Osteoblast (primary cell): ENCODE measurements around the gene DLK2. TPM values are rescaled to one million over a fixed set of nuclear protein-coding genes. Genes with fewer than 3 reads are reported as not detected.
A peak's percentile ranks its signal among the peaks of the same experiment; 100 is the strongest.

Experiments
- DNase-seq: peaks from one replicate; pipeline ENCODE4 v3.0.0; 2011; ENCODE audit warnings: low spot score, mixed read lengths; ENCODE audit not compliant: insufficient read length; ENCODE audit errors: missing footprints
- H2AFZ ChIP-seq: 2 replicates; pipeline ENCODE4 v1.6.0; 2011; ENCODE audit warnings: mild to moderate bottlenecking, low read length
- H3K27ac ChIP-seq: 2 replicates; pipeline ENCODE4 v1.5.1; 2011; ENCODE audit warnings: mild to moderate bottlenecking, low read depth, low read length, moderate library complexity
- H3K27me3 ChIP-seq: 2 replicates; pipeline ENCODE4 v1.6.0; 2012; ENCODE audit warnings: mild to moderate bottlenecking, control low read depth, inconsistent platforms, low read length, moderate library complexity; ENCODE audit not compliant: insufficient read depth
- H3K36me3 ChIP-seq: 2 replicates; pipeline ENCODE4 v1.5.1; 2011; ENCODE audit warnings: mild to moderate bottlenecking, low read length, control low read depth, moderate library complexity; ENCODE audit not compliant: insufficient read depth
- H3K4me1 ChIP-seq: 2 replicates; pipeline ENCODE4 v1.5.1; 2011; ENCODE audit warnings: mild to moderate bottlenecking, low read length, control low read depth, moderate library complexity; ENCODE audit not compliant: insufficient read depth
- H3K4me2 ChIP-seq: 2 replicates; pipeline ENCODE4 v1.6.0; 2011; ENCODE audit warnings: mild to moderate bottlenecking, low read length; ENCODE audit not compliant: insufficient read depth
- H3K4me3 ChIP-seq: fragments of 200-600 bp; sonication (generic); 3 replicates; pipeline ENCODE4 v1.5.1; 2012; ENCODE audit warnings: mild to moderate bottlenecking, low read length, inconsistent platforms; ENCODE audit not compliant: insufficient read depth
- H3K79me2 ChIP-seq: 2 replicates; pipeline ENCODE4 v1.6.0; 2012; ENCODE audit warnings: mild to moderate bottlenecking, low read length, control low read depth, inconsistent platforms; ENCODE audit not compliant: insufficient read depth
- H3K9me3 ChIP-seq: 2 replicates; pipeline ENCODE4 v1.5.1; 2011; ENCODE audit warnings: low read depth, low read length, control low read depth
- H4K20me1 ChIP-seq: 2 replicates; pipeline ENCODE4 v1.6.0; 2012; ENCODE audit warnings: mild to moderate bottlenecking, low read length, control low read depth; ENCODE audit not compliant: insufficient read depth
- CTCF ChIP-seq: IDR thresholded peaks from 2 replicates; pipeline ENCODE4 v1.5.1; 2011; ENCODE audit warnings: mild to moderate bottlenecking, low read depth, low read length, moderate library complexity; ENCODE audit errors: extremely low read depth
- total RNA-seq: library from RNA; depleted of rRNA; stranded (reverse); fragments of >200 nt; gene quantifications from 2 replicates; pipeline ENCODE4 v1.2.3, GENCODE V29; 2012

The DLK2 gene
- total RNA-seq, 1 donor = not detected

- Histone ChIP-seq H3K4me2 (peak overlapping the region; percentile 88), H3K4me1 (peaks cover 4% of the 10 kb centered on the region), H3K27ac (no peak overlapping the region), H3K36me3 (peaks cover 24% of the 10 kb centered on the region), H2AFZ (no peak overlapping the region), H3K27me3 (peaks cover 14% of the 10 kb centered on the region), H3K79me2 (no peaks in the 10 kb centered on the region), H3K9me3 (no peaks in the 10 kb centered on the region), H3K4me3 (peak overlapping the region; percentile 69), H4K20me1 (no peaks in the 10 kb centered on the region)
- peak; percentile 78 for TF ChIP-seq CTCF
- DNase-seq = no peak
These were observed 1.1 kb downstream of the DLK2 start for GRCh38 chr6:43454290-43454695.

GRCh38 chr6:43453831-43454230 is 1.5 kb downstream of the DLK2 start:
- H3K9me3 ChIP-seq = no peaks in the 10 kb centered on the region
- DNase-seq = no peak
- H3K79me2 ChIP-seq = no peaks in the 10 kb centered on the region
- H3K36me3 ChIP-seq = peaks cover 29% of the 10 kb centered on the region
- H3K4me3 ChIP-seq = no peak overlapping the region
- H4K20me1 ChIP-seq = no peaks in the 10 kb centered on the region
- TF ChIP-seq CTCF = no peak
- H3K27ac ChIP-seq = no peak overlapping the region
- no peak overlapping the region for H2AFZ ChIP-seq
- peaks cover 14% of the 10 kb centered on the region for H3K27me3 ChIP-seq
- H3K4me2 ChIP-seq = no peak overlapping the region
- H3K4me1 ChIP-seq = peaks cover 4% of the 10 kb centered on the region

- no peak for DNase-seq
- Histone ChIP-seq H3K27ac (no peak overlapping the region), H3K4me2 (no peak overlapping the region), H3K4me3 (no peak overlapping the region), H3K9me3 (no peaks in the 10 kb centered on the region), H3K36me3 (peaks cover 38% of the 10 kb centered on the region), H3K4me1 (peaks cover 4% of the 10 kb centered on the region), H2AFZ (no peak overlapping the region), H4K20me1 (no peaks in the 10 kb centered on the region), H3K27me3 (peaks cover 14% of the 10 kb centered on the region), H3K79me2 (no peaks in the 10 kb centered on the region)
- no peak for TF ChIP-seq CTCF
These were observed 2.5 kb downstream of the DLK2 start for GRCh38 chr6:43452896-43453295.

- peaks cover 4% of the 10 kb centered on the region for H3K4me1 ChIP-seq
- TF ChIP-seq CTCF = no peak
These were observed 3.4 kb downstream of the DLK2 start for GRCh38 chr6:43451939-43452338.

More at GRCh38 chr6:43451939-43452338, 3.4 kb downstream of the DLK2 start:
- Histone ChIP-seq H3K79me2 (no peaks in the 10 kb centered on the region), H3K27ac (no peak overlapping the region), H4K20me1 (no peaks in the 10 kb centered on the region), H3K9me3 (no peaks in the 10 kb centered on the region), H3K4me2 (no peak overlapping the region), H2AFZ (no peak overlapping the region), H3K36me3 (peaks cover 47% of the 10 kb centered on the region), H3K27me3 (peaks cover 14% of the 10 kb centered on the region), H3K4me3 (no peak overlapping the region)
- no peak for DNase-seq
